ENCODE data around the gene BRINP2. TPM values are rescaled to one million over a fixed set of nuclear protein-coding genes. Genes with fewer than 3 reads are reported as not detected.

The BRINP2 gene
- total and polyA plus RNA-seq, 4 donors: 0.05 to 0.75 (median 0.36) TPM

GRCh38 chr1:177274687-177275211 lies 104.0 kb downstream of the BRINP2 start:
- WGBS: 42% methylated on average over 5 of the region's 5 CpGs
- Histone ChIP-seq H3K4me1 (ENCODE audit: control insufficient read depth in 4 of 4, insufficient read depth in 4 of 4, low read length in 3 of 4) (peaks cover 0 to 3% (median 0%) of the 10 kb centered on the region in 4 donors), H3K9ac (ENCODE audit: low read depth in 1 of 2, low read length in 2 of 2) (no peak overlapping the region), H3K36me3 (ENCODE audit: control insufficient read depth in 4 of 4, insufficient read depth in 3 of 4, low read depth in 1 of 4, low read length in 3 of 4) (no peaks in the 10 kb centered on the region), H3K27ac (ENCODE audit: low read depth in 1 of 2, low read length in 2 of 2) (no peak overlapping the region), H3K27me3 (ENCODE audit: control insufficient read depth in 4 of 4, insufficient read depth in 4 of 4, low read length in 3 of 4) (peaks cover 0 to 2% (median 0%) of the 10 kb centered on the region in 4 donors), H3K4me3 (ENCODE audit: low read depth in 1 of 3, low read length in 3 of 3) (no peak overlapping the region), H3K9me3 (ENCODE audit: control insufficient read depth in 4 of 4, low read length in 3 of 4) (no peaks in the 10 kb centered on the region)
- TF ChIP-seq FOXA2 (IDR thresholded peaks at IDR 0.05): no peak
- TF ChIP-seq ATF3 (IDR thresholded peaks at IDR 0.05): no peak
- TF ChIP-seq NR2F2 (IDR thresholded peaks at IDR 0.05): peak; percentile 77
- peak; percentile 15 for TF ChIP-seq SP1 (IDR thresholded peaks at IDR 0.05)
- no peak for TF ChIP-seq YY1 (IDR thresholded peaks at IDR 0.05)
- TF ChIP-seq TAF1 (conservative IDR thresholded peaks at IDR 0.05): no peak
- no peak for TF ChIP-seq ZBTB33 (IDR thresholded peaks at IDR 0.05)
- no peak for TF ChIP-seq CTCF (IDR thresholded peaks at IDR 0.05; ENCODE audit: low read depth, low read length, missing input control)
- TF ChIP-seq MAX (IDR thresholded peaks at IDR 0.05): no peak
- TF ChIP-seq GABPA (IDR thresholded peaks at IDR 0.05 in 1 of 2, conservative IDR thresholded peaks at IDR 0.05 in 1 of 2): no peak
- TF ChIP-seq RXRA (IDR thresholded peaks at IDR 0.05): no peak
- peak in 1 of 2 donors; percentile 9 for TF ChIP-seq RAD21 (IDR thresholded peaks at IDR 0.05)
- no peak for TF ChIP-seq HNF4A (conservative IDR thresholded peaks at IDR 0.05)
- TF ChIP-seq REST (IDR thresholded peaks at IDR 0.05): no peak
- no peak for TF ChIP-seq EGR1 (IDR thresholded peaks at IDR 0.05; ENCODE audit: low read depth in 2 of 2)
- TF ChIP-seq JUND (IDR thresholded peaks at IDR 0.05): no peak
- DNase-seq (ENCODE audit: low spot score): no peak
